Esophagus (tissue), 2 donors: ENCODE data around the gene ZDHHC14. TPM values are rescaled to one million over a fixed set of nuclear protein-coding genes. Genes with fewer than 3 reads are reported as not detected.

Source experiments
- H3K27ac ChIP-seq, 2 donors: one replicate each; pipeline ENCODE4 v1.5.1; 2013; ENCODE audit warnings: low read depth in 2 of 2, mild to moderate bottlenecking in 2 of 2, inconsistent platforms in 1 of 2, low read length in 1 of 2, moderate library complexity in 1 of 2
- H3K27me3 ChIP-seq, 2 donors: one replicate each; pipeline ENCODE4 v1.6.1; 2013; ENCODE audit warnings: low read length in 2 of 2, control low read depth in 1 of 2, mild to moderate bottlenecking in 1 of 2; ENCODE audit not compliant: insufficient read depth in 2 of 2, control insufficient read depth in 1 of 2
- H3K36me3 ChIP-seq, 2 donors: one replicate each; pipeline ENCODE4 v1.6.1; 2013; ENCODE audit warnings: low read length in 1 of 2; ENCODE audit not compliant: control insufficient read depth in 2 of 2, insufficient read depth in 2 of 2
- H3K4me1 ChIP-seq, 2 donors: one replicate each; pipeline ENCODE4 v1.6.1; 2013; ENCODE audit warnings: low read length in 1 of 2; ENCODE audit not compliant: control insufficient read depth in 2 of 2, insufficient read depth in 2 of 2
- H3K4me3 ChIP-seq, 2 donors: one replicate each; pipeline ENCODE4 v1.5.1; 2013; ENCODE audit warnings: low read length in 2 of 2, mild to moderate bottlenecking in 2 of 2, low read depth in 1 of 2, moderate library complexity in 1 of 2
- H3K9me3 ChIP-seq, 2 donors: one replicate each; pipeline ENCODE4 v1.6.1; 2013; ENCODE audit warnings: mild to moderate bottlenecking in 2 of 2, low read depth in 1 of 2, low read length in 1 of 2, moderate library complexity in 1 of 2; ENCODE audit not compliant: control insufficient read depth in 2 of 2, insufficient read depth in 1 of 2
- WGBS, 2 donors: extraction: QIAGEN DNeasy Blood & Tissue Kit; methylation state at CpG; one replicate each; pipeline ENCODE4 v1.1.7; 2013; 5-methylcytosine and 5-hydroxymethylcytosine counted together
- polyA plus RNA-seq, 2 donors: library from polyadenylated mRNA; stranded (reverse); fragments of 200-250 nt; gene quantifications; one replicate each; pipeline ENCODE4 v1.2.3, GENCODE V29; 2013
- donor health status: healthy with polysubstance abuse.
- donor health status: Bipolar disorder and iron deficiency.

ZDHHC14 gene
- polyA plus RNA-seq, 2 donors = 2.9 to 3.7 TPM

GRCh38 chr6:157433678-157434081 lies 52.7 kb downstream of the ZDHHC14 start:
- 89 to 95% methylated on average over 3 of the region's 3 CpGs for WGBS, 2 donors
- no peaks in the 10 kb centered on the region for H3K9me3 ChIP-seq
- peaks cover 0 to 2% of the 10 kb centered on the region in 2 donors for H3K4me1 ChIP-seq
- no peaks in the 10 kb centered on the region for H3K36me3 ChIP-seq
- H3K4me3 ChIP-seq = no peak overlapping the region
- no peaks in the 10 kb centered on the region for H3K27me3 ChIP-seq
- no peak overlapping the region for H3K27ac ChIP-seq

- Histone ChIP-seq H3K27ac (no peak overlapping the region), H3K9me3 (no peaks in the 10 kb centered on the region), H3K4me1 (peaks cover 0 to 2% of the 10 kb centered on the region in 2 donors), H3K4me3 (no peak overlapping the region), H3K27me3 (no peaks in the 10 kb centered on the region), H3K36me3 (no peaks in the 10 kb centered on the region)
- 68 to 74% methylated on average over 13 of the region's 13 CpGs for WGBS, 2 donors
Measured at GRCh38 chr6:157434349-157435033, 53.5 kb downstream of the ZDHHC14 start.

GRCh38 chr6:157436219-157436943 lies 55.4 kb downstream of the ZDHHC14 start:
- Histone ChIP-seq H3K27ac (no peak overlapping the region), H3K9me3 (no peaks in the 10 kb centered on the region), H3K4me1 (peaks cover 0 to 2% of the 10 kb centered on the region in 2 donors), H3K27me3 (no peaks in the 10 kb centered on the region), H3K4me3 (no peak overlapping the region), H3K36me3 (no peaks in the 10 kb centered on the region)
- WGBS, 2 donors = 76 to 78% methylated on average over 13 of the region's 13 CpGs

GRCh38 chr6:157436944-157437336 lies 56.0 kb downstream of the ZDHHC14 start:
- H3K36me3 ChIP-seq = no peaks in the 10 kb centered on the region
- H3K4me3 ChIP-seq = no peak overlapping the region
- no peak overlapping the region for H3K27ac ChIP-seq
- WGBS, 2 donors = 85 to 86% methylated on average over 4 of the region's 4 CpGs
- H3K27me3 ChIP-seq = no peaks in the 10 kb centered on the region
- H3K9me3 ChIP-seq = no peaks in the 10 kb centered on the region
- H3K4me1 ChIP-seq = peaks cover 0 to 2% of the 10 kb centered on the region in 2 donors

GRCh38 chr6:157438611-157439111 lies 57.7 kb downstream of the ZDHHC14 start:
- H3K36me3 ChIP-seq = no peaks in the 10 kb centered on the region
- H3K27ac ChIP-seq = no peak overlapping the region
- H3K9me3 ChIP-seq = no peaks in the 10 kb centered on the region
- no peaks in the 10 kb centered on the region for H3K4me1 ChIP-seq
- no peak overlapping the region for H3K4me3 ChIP-seq
- no peaks in the 10 kb centered on the region for H3K27me3 ChIP-seq
- WGBS, 2 donors = 59 to 69% methylated on average over 6 of the region's 6 CpGs

GRCh38 chr6:157440171-157440570 lies 59.2 kb downstream of the ZDHHC14 start:
- no peak overlapping the region for H3K27ac ChIP-seq
- H3K4me1 ChIP-seq = no peaks in the 10 kb centered on the region
- H3K9me3 ChIP-seq = no peaks in the 10 kb centered on the region
- H3K4me3 ChIP-seq = no peak overlapping the region
- H3K27me3 ChIP-seq = no peaks in the 10 kb centered on the region
- WGBS, 2 donors = 75 to 87% methylated on average over 1 of the region's 1 CpG
- H3K36me3 ChIP-seq = no peaks in the 10 kb centered on the region

GRCh38 chr6:157442291-157442690 lies 61.3 kb downstream of the ZDHHC14 start:
- Histone ChIP-seq H3K4me3 (no peak overlapping the region), H3K9me3 (no peaks in the 10 kb centered on the region), H3K36me3 (no peaks in the 10 kb centered on the region), H3K4me1 (no peaks in the 10 kb centered on the region), H3K27ac (no peak overlapping the region), H3K27me3 (no peaks in the 10 kb centered on the region)
- 85 to 88% methylated on average over 12 of the region's 12 CpGs for WGBS, 2 donors

GRCh38 chr6:157443066-157443800 lies 62.2 kb downstream of the ZDHHC14 start:
- no peak overlapping the region for H3K27ac ChIP-seq
- no peaks in the 10 kb centered on the region for H3K9me3 ChIP-seq
- no peaks in the 10 kb centered on the region for H3K4me1 ChIP-seq
- 86 to 87% methylated on average over 6 of the region's 6 CpGs for WGBS, 2 donors
- H3K27me3 ChIP-seq = no peaks in the 10 kb centered on the region
- no peaks in the 10 kb centered on the region for H3K36me3 ChIP-seq
- H3K4me3 ChIP-seq = no peak overlapping the region

GRCh38 chr6:157445277-157446009 lies 64.5 kb downstream of the ZDHHC14 start:
- Histone ChIP-seq H3K36me3 (no peaks in the 10 kb centered on the region), H3K4me3 (no peak overlapping the region), H3K27ac (no peak overlapping the region), H3K27me3 (no peaks in the 10 kb centered on the region), H3K4me1 (no peaks in the 10 kb centered on the region), H3K9me3 (no peaks in the 10 kb centered on the region)
- WGBS, 2 donors = 68 to 69% methylated on average over 10 of the region's 10 CpGs
